K562 (cell line): ENCODE measurements around the gene MIEF1. TPM values are rescaled to one million over a fixed set of nuclear protein-coding genes. Genes with fewer than 3 reads are reported as not detected.

ENCODE experiments used
- ATAC-seq: fragments of 200-7000 bp; cut with Tn5 transposase; 3 replicates; pipeline ENCODE4 v1.9.1; 2020; ENCODE audit warnings: moderate library complexity
- BruUV-seq: library from RNA; stranded (reverse); fragments of 400-500 nt; replicated peaks from 2 replicates; lab custom pipeline; 2021; lab: Mats Ljungman, UMichigan
- CTCF ChIA-PET: fragments of 300-600 bp; formaldehyde crosslinking; extraction: SDS; loops from one replicate; lab custom pipeline; 2021; ENCODE audit warnings: low intra/inter-chr PET ratio; lab: Yijun Ruan, JAX
- POLR2A ChIA-PET: fragments of 300-600, 350-650 bp; sonication (Branson Sonifier 250); formaldehyde crosslinking; extraction: SDS; loops from one replicate; lab custom pipeline; 2021; ENCODE audit warnings: antibody characterized with exemption, inconsistent platforms; lab: Yijun Ruan, JAX
- DNase-seq, 4 experiments: peaks; one replicate each; pipeline versions ENCODE4 v3.0.0 to v3.0.0-alpha.2; 2011 to 2018; ENCODE audit warnings: low spot score in 3 of 4, mixed read lengths in 3 of 4; ENCODE audit errors: extremely low read depth in 1 of 4
- FAIRE-seq: peaks from 2 replicates; lab custom pipeline; 2011; peaks lifted over from hg19 to GRCh38; lab: Jason Lieb, UNC
- H2AFZ ChIP-seq: 2 replicates; pipeline ENCODE4 v1.6.0; 2011; ENCODE audit warnings: low read depth, low read length, control low read depth, inconsistent platforms
- H3K27ac ChIP-seq: fragments of 200-600 bp; 3 replicates; pipeline ENCODE4 v1.8.0; 2011; ENCODE audit warnings: low read depth, mild to moderate bottlenecking, control low read depth, inconsistent platforms, low read length, moderate library complexity, mixed read lengths; ENCODE audit errors: extremely low read depth
- H3K27me3 ChIP-seq, 2 experiments: fragments of 300-600 bp in 1 of 2; 2 replicates in 1 of 2; 3 replicates in 1 of 2; pipeline versions ENCODE4 v1.6.0 to v1.8.0; 2011; ENCODE audit warnings: inconsistent platforms in 2 of 2, low read length in 2 of 2, mild to moderate bottlenecking in 1 of 2, mixed read lengths in 1 of 2, moderate library complexity in 1 of 2; ENCODE audit not compliant: control insufficient read depth in 2 of 2, insufficient read depth in 2 of 2
- H3K36me3 ChIP-seq: fragments of 300-600 bp; 3 replicates; pipeline ENCODE4 v1.8.0; 2011; ENCODE audit warnings: mild to moderate bottlenecking, low read length, inconsistent platforms; ENCODE audit not compliant: control insufficient read depth, insufficient read depth
- H3K4me1 ChIP-seq, 2 experiments: fragments of 200-600 bp in 1 of 2; replicated peaks in 1 of 2; 2 replicates in 1 of 2; 3 replicates in 1 of 2; pipeline versions ENCODE4 v1.5.1 to v1.8.0; 2011; ENCODE audit warnings: inconsistent platforms in 2 of 2, low read length in 2 of 2, mild to moderate bottlenecking in 1 of 2, mixed read lengths in 1 of 2, moderate library complexity in 1 of 2; ENCODE audit not compliant: control insufficient read depth in 2 of 2, insufficient read depth in 2 of 2
- H3K4me2 ChIP-seq: 2 replicates; pipeline ENCODE4 v1.6.1; 2011; ENCODE audit warnings: low read length, control low read depth, inconsistent platforms, mixed read lengths; ENCODE audit not compliant: insufficient read depth
- H3K4me3 ChIP-seq: fragments of 200-600 bp; sonication (generic), shearing (Covaris generic); 2 replicates; pipeline ENCODE4 v1.5.1; 2016; ENCODE audit warnings: control low read depth, inconsistent platforms
- H3K79me2 ChIP-seq: fragments of 200-600 bp; 3 replicates; pipeline ENCODE4 v1.8.0; 2011; ENCODE audit warnings: low read length, inconsistent platforms; ENCODE audit not compliant: control insufficient read depth, insufficient read depth
- H3K9ac ChIP-seq, 2 experiments: 2 replicates each; pipeline versions ENCODE4 v1.6.0 to v1.6.1; 2011; ENCODE audit warnings: low read depth in 2 of 2, low read length in 2 of 2, control low read depth in 1 of 2, inconsistent platforms in 1 of 2, mild to moderate bottlenecking in 1 of 2, mixed read lengths in 1 of 2; ENCODE audit not compliant: insufficient read depth in 1 of 2
- H3K9me1 ChIP-seq: one replicate; pipeline ENCODE4 v1.6.0; 2011; ENCODE audit warnings: inconsistent platforms, mild to moderate bottlenecking, low read length, moderate library complexity; ENCODE audit not compliant: control insufficient read depth, insufficient read depth
- H3K9me3 ChIP-seq: replicated peaks from 2 replicates; pipeline ENCODE4 v1.5.1; 2011; ENCODE audit warnings: low read depth, low read length, inconsistent platforms; ENCODE audit not compliant: control insufficient read depth, insufficient read depth
- H4K20me1 ChIP-seq: replicated peaks from 2 replicates; pipeline ENCODE4 v1.6.1; 2011; ENCODE audit warnings: low read length, inconsistent platforms, mixed read lengths; ENCODE audit not compliant: control insufficient read depth, insufficient read depth
- MAFF ChIP-seq: IDR thresholded peaks from 2 replicates; pipeline ENCODE4 v1.6.1; 2012; ENCODE audit warnings: low read length, improper control_type of control experiment
- NFYB ChIP-seq: IDR thresholded peaks from 2 replicates; pipeline ENCODE4 v1.6.1; 2011; ENCODE audit warnings: mild to moderate bottlenecking, moderate library complexity; ENCODE audit not compliant: insufficient read length; ENCODE audit errors: extremely low read depth
- PHF20 ChIP-seq: fragments of 450-650 bp; IDR thresholded peaks from 2 replicates; pipeline ENCODE4 v1.6.1; 2018; ENCODE audit not compliant: partially characterized antibody
- SIRT6 ChIP-seq: IDR thresholded peaks from one replicate; pipeline ENCODE4 v1.6.1; 2012; ENCODE audit warnings: low read depth, mild to moderate bottlenecking, control low read depth, inconsistent platforms, low read length, moderate library complexity
- ZBTB8A ChIP-seq: fragments of 450-650 bp; IDR thresholded peaks from 2 replicates; pipeline ENCODE4 v1.6.1; 2018; ENCODE audit warnings: mild to moderate bottlenecking, moderate library complexity; ENCODE audit not compliant: partially characterized antibody
- WGBS: fragments of 100-300 bp; shearing (Covaris generic); methylation state at CpG from one replicate; pipeline ENCODE4 v1.1.6; 2016; ENCODE audit warnings: low coverage, mixed read lengths; ENCODE audit not compliant: insufficient coverage; ENCODE audit errors: missing lambda C conversion rate; 5-methylcytosine and 5-hydroxymethylcytosine counted together
- in situ Hi-C: fragments of 300-500 bp; cut with MboI; formaldehyde crosslinking; loops from 4 replicates; pipeline ENCODE4 v1.15.0; 2018; ENCODE audit warnings: inconsistent platforms, mixed read lengths
- intact Hi-C: fragments of 100-400 bp; cut with micrococcal nuclease; formaldehyde crosslinking; loops from 2 replicates; pipeline ENCODE4 v1.14.2; 2022
- polyA plus RNA-seq, 8 experiments: library from polyadenylated mRNA; depleted of rRNA in 4 of 8; stranded (reverse) in 5 of 8; unstranded in 3 of 8; fragments of >200 nt; fragmentation: Nextera tagmentation in 2 of 8; fragmentation: Illumina TruSeq in 1 of 8; extraction: Ambion mirVana in 2 of 8; extraction: Trizol in 1 of 8; gene quantifications; 2 replicates each; pipeline versions ENCODE4 v1.2.1 to v1.2.3, GENCODE V29; 2011 to 2014; ENCODE audit warnings: inconsistent platforms in 1 of 8, missing spikeins in 1 of 8
- total RNA-seq, 7 experiments: library from RNA; depleted of rRNA in 6 of 7; stranded (reverse); fragments of >200 nt in 6 of 7; fragmentation: Illumina TruSeq in 2 of 7; extraction: Trizol in 2 of 7; gene quantifications; 2 replicates each; pipeline versions ENCODE4 v1.2.1 to v1.2.3, GENCODE V29; 2011 to 2021; ENCODE audit warnings: low replicate concordance in 1 of 7

Gene MIEF1
- total and polyA plus RNA-seq, 9 of the 15 experiments (the other 6 are each of a cell fraction or from before 2014, with no cell fraction given) = 10.9 to 51.8 (median 25.5) TPM

DNA sequence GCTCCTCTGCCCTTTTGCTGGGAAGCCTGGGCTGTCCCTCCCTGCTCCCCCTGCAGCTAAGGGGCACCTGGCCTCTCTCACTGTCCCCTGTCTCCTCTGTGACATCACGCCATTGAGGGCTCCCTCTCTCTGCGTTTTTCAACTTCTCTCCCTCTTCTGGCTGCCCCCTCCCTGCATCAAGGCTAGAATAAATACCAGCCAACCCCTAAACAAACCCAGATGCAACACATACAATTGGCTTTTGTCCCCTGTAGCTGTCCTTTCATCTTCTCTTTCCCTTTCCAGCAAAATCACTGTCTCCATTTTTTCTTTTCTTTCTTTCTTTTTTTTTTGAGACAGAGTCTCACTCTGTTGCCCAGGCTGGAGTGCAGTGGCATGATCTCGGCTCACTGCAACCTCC is 3.3 kb upstream of the MIEF1 start (continued):
- TF ChIP-seq SIRT6 (no peak), MAFF (no peak)

DNA sequence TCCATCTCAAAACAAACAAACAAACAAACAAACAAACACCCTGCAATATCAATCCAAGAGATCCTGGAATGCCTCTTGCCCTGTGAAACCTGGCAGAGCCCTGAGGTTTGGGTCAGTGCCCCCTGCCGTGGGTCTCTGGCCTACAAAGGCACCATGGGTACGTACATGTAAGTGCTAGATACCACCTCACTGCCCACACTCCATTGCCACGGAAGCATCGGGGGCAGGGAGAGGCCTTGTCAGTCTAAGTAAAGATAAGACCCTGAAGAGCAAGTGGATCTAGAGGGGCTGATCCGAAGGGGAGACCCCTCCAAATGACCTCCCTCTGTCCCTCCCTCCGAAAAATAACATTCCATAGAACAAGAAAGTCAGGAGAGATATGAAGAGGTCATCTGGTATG is 2.0 kb upstream of the MIEF1 start:
- ChIA-PET CTCF (no interaction called here), POLR2A (interaction anchor here (8.6 kb wide), 1 partner anchor 22 kb away, joined by 106 read pairs; the partner anchor contains the start of gene ATF4)
- Histone ChIP-seq H3K27me3 (no peaks in the 10 kb centered on the region), H2AFZ (peak overlapping the region; percentile 50; the same call in 1 of the 2 replicates), H3K36me3 (peaks cover 26% of the 10 kb centered on the region), H4K20me1 (no peaks in the 10 kb centered on the region), H3K79me2 (peaks cover 30% of the 10 kb centered on the region), H3K4me2 (no peak overlapping the region), H3K4me1 (peaks cover 28 to 31% of the 10 kb centered on the region in 2 experiments), H3K4me3 (no peak overlapping the region), H3K27ac (peak overlapping the region; percentile 49; the same call in 2 of the 3 replicates), H3K9ac (no peak overlapping the region), H3K9me3 (no peaks in the 10 kb centered on the region), H3K9me1 (no peaks in the 10 kb centered on the region)
- in situ Hi-C loops = loop anchor here (10.0 kb wide), 1 partner anchor 325 kb away; no protein-coding TSS in a partner anchor
- FAIRE-seq (no peak), ATAC-seq (no peak), DNase-seq (no peak)
- intact Hi-C loops = no loop called here
- TF ChIP-seq ZBTB8A = no peak
- TF ChIP-seq PHF20 = no peak
- no peak for TF ChIP-seq NFYB
- BruUV-seq = no TSS peak
- 63% methylated on average over 4 of the region's 6 CpGs for WGBS
